ENCODE results near the gene DOCK3. TPM values are rescaled to one million over a fixed set of nuclear protein-coding genes. Genes with fewer than 3 reads are reported as not detected.

The DOCK3 gene
- total and polyA plus RNA-seq, 4 donors, result 0.01 to 0.08 (median 0.06) TPM; not detected in 1

DNA sequence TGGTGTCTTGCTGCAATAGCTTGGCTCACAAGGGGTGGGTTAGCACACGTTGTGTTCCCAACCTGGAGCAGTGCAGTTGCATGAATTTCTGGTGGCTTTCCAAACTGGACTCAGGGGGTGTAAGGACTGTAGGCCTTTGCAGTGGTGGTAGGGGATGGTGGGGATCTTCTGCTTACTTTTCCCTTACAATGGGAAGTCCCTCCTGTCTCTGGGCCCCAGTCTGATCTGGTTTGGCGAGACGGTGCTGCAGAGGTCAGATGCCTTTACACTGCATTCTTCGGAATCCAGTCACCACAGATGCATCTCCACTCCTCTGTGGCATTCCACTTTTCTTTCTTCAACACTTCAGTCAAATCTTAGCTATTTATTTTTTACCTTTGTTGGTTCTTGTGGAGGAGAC, 132.1 kb downstream of the DOCK3 start:
- Histone ChIP-seq H3K4me1 (ENCODE audit: control insufficient read depth in 4 of 4, insufficient read depth in 4 of 4, low read length in 3 of 4) (no peaks in the 10 kb centered on the region), H3K27ac (ENCODE audit: low read depth in 1 of 2, low read length in 2 of 2) (no peak overlapping the region), H3K4me3 (ENCODE audit: low read depth in 1 of 3, low read length in 3 of 3) (no peak overlapping the region), H3K27me3 (ENCODE audit: control insufficient read depth in 4 of 4, insufficient read depth in 4 of 4, low read length in 3 of 4) (no peaks in the 10 kb centered on the region), H3K36me3 (ENCODE audit: control insufficient read depth in 4 of 4, insufficient read depth in 3 of 4, low read depth in 1 of 4, low read length in 3 of 4) (no peaks in the 10 kb centered on the region), H3K9ac (ENCODE audit: low read depth in 1 of 2, low read length in 2 of 2) (no peak overlapping the region), H3K9me3 (ENCODE audit: control insufficient read depth in 4 of 4, low read length in 3 of 4) (peaks cover 0 to 10% (median 2%) of the 10 kb centered on the region in 4 donors)
- TF ChIP-seq RXRA (IDR thresholded peaks at IDR 0.05), result no peak
- TF ChIP-seq REST (IDR thresholded peaks at IDR 0.05), result no peak
- TF ChIP-seq ZBTB33 (IDR thresholded peaks at IDR 0.05), result no peak
- no peak for TF ChIP-seq JUND (IDR thresholded peaks at IDR 0.05)
- WGBS, result 80% methylated on average over 4 of the region's 4 CpGs
- no peak for DNase-seq (ENCODE audit: low spot score)

- WGBS, result 72% methylated on average over 2 of the region's 2 CpGs
- Histone ChIP-seq H3K4me3 (ENCODE audit: low read depth in 1 of 3, low read length in 3 of 3) (no peak overlapping the region), H3K4me1 (ENCODE audit: control insufficient read depth in 4 of 4, insufficient read depth in 4 of 4, low read length in 3 of 4) (no peaks in the 10 kb centered on the region), H3K36me3 (ENCODE audit: control insufficient read depth in 4 of 4, insufficient read depth in 3 of 4, low read depth in 1 of 4, low read length in 3 of 4) (no peaks in the 10 kb centered on the region), H3K27me3 (ENCODE audit: control insufficient read depth in 4 of 4, insufficient read depth in 4 of 4, low read length in 3 of 4) (no peaks in the 10 kb centered on the region), H3K9me3 (ENCODE audit: control insufficient read depth in 4 of 4, low read length in 3 of 4) (peaks cover 0 to 7% (median 2%) of the 10 kb centered on the region in 4 donors), H3K9ac (ENCODE audit: low read depth in 1 of 2, low read length in 2 of 2) (no peak overlapping the region), H3K27ac (ENCODE audit: low read depth in 1 of 2, low read length in 2 of 2) (no peak overlapping the region)
- no peak for DNase-seq (ENCODE audit: low spot score)
- TF ChIP-seq YY1 (IDR thresholded peaks at IDR 0.05), result no peak
- TF ChIP-seq CTCF (IDR thresholded peaks at IDR 0.05; ENCODE audit: low read depth, low read length, missing input control), result no peak
- TF ChIP-seq GABPA (IDR thresholded peaks at IDR 0.05 in 1 of 2, conservative IDR thresholded peaks at IDR 0.05 in 1 of 2), result no peak
- TF ChIP-seq JUND (IDR thresholded peaks at IDR 0.05), result no peak
- no peak for TF ChIP-seq SP1 (IDR thresholded peaks at IDR 0.05)
- TF ChIP-seq REST (IDR thresholded peaks at IDR 0.05), result no peak
- TF ChIP-seq TAF1 (conservative IDR thresholded peaks at IDR 0.05), result no peak
- TF ChIP-seq MAX (IDR thresholded peaks at IDR 0.05), result no peak
- no peak for TF ChIP-seq HNF4G (IDR thresholded peaks at IDR 0.05)
- no peak for TF ChIP-seq FOXA2 (IDR thresholded peaks at IDR 0.05)
- no peak for TF ChIP-seq FOXA1 (IDR thresholded peaks at IDR 0.05)
- TF ChIP-seq HNF4A (conservative IDR thresholded peaks at IDR 0.05), result no peak
- TF ChIP-seq EGR1 (IDR thresholded peaks at IDR 0.05; ENCODE audit: low read depth in 2 of 2), result no peak
- no peak for TF ChIP-seq ZBTB33 (IDR thresholded peaks at IDR 0.05)
- TF ChIP-seq RAD21 (IDR thresholded peaks at IDR 0.05), result no peak
- no peak for TF ChIP-seq RXRA (IDR thresholded peaks at IDR 0.05)
- TF ChIP-seq, protein P1, sequence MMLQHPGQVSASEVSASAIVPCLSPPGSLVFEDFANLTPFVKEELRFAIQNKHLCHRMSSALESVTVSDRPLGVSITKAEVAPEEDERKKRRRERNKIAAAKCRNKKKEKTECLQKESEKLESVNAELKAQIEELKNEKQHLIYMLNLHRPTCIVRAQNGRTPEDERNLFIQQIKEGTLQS (IDR thresholded peaks at IDR 0.05), result no peak
- TF ChIP-seq NR2F2 (IDR thresholded peaks at IDR 0.05), result no peak
Observed at GRCh38 chr3:50807266-50807665, 132.5 kb downstream of the DOCK3 start.

All from liver (tissue), 9 donors.